ENCODE results near the gene ROBO2.

ROBO2 gene

DNA sequence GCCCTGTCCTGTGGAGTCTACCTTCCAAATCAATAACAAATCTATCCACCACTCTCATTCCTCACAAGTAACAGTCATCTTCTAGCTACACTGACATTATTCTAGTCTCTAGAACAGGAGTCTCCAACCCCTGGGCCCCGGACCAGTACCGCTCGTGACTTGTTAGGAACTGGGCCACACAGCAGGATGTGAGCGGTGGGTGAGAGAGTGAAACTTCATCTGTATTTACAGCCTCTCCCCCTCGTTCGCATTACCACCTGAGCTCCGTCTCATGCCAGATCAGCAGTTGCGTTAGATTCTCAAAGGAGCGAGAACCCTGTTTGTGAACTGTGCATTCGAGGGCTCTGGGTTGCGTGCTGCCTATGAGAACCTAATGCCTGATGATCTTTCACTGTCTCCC is 31.9 kb downstream of the ROBO2 start:
- H3K79me2 ChIP-seq (ENCODE audit: insufficient read depth, low read length) = no peaks in the 10 kb centered on the region
- no peaks in the 10 kb centered on the region for H3F3A ChIP-seq (ENCODE audit: insufficient read depth, low read length)
- no peaks in the 10 kb centered on the region for H3K27me3 ChIP-seq (ENCODE audit: insufficient read depth, low read length)
- no peaks in the 10 kb centered on the region for H3K9me3 ChIP-seq (ENCODE audit: low read length)
- H2AFZ ChIP-seq (ENCODE audit: low read length) = 0 out of 2 replicates have a peak overlapping the region, but pooled peaks have one; percentile 23
- H3K4me1 ChIP-seq (ENCODE audit: insufficient read depth, low read length, severe bottlenecking) = peaks cover 64% of the 10 kb centered on the region
- H3K27ac ChIP-seq (ENCODE audit: low read depth, low read length, poor library complexity, severe bottlenecking) = no peak overlapping the region
- H4K20me1 ChIP-seq (ENCODE audit: insufficient read depth, low read length) = no peaks in the 10 kb centered on the region
- peak overlapping the region; percentile 23; the same call in 1 of the 2 replicates for H3K4me2 ChIP-seq (ENCODE audit: low read length)
- no peaks in the 10 kb centered on the region for H3K36me3 ChIP-seq (ENCODE audit: insufficient read depth, low read length)
- H3K9ac ChIP-seq (ENCODE audit: low read length) = no peak overlapping the region
- TF ChIP-seq, protein P1, sequence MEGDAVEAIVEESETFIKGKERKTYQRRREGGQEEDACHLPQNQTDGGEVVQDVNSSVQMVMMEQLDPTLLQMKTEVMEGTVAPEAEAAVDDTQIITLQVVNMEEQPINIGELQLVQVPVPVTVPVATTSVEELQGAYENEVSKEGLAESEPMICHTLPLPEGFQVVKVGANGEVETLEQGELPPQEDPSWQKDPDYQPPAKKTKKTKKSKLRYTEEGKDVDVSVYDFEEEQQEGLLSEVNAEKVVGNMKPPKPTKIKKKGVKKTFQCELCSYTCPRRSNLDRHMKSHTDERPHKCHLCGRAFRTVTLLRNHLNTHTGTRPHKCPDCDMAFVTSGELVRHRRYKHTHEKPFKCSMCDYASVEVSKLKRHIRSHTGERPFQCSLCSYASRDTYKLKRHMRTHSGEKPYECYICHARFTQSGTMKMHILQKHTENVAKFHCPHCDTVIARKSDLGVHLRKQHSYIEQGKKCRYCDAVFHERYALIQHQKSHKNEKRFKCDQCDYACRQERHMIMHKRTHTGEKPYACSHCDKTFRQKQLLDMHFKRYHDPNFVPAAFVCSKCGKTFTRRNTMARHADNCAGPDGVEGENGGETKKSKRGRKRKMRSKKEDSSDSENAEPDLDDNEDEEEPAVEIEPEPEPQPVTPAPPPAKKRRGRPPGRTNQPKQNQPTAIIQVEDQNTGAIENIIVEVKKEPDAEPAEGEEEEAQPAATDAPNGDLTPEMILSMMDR (IDR thresholded peaks at IDR 0.05; ENCODE audit: low read length) = no peak
- no peak for TF ChIP-seq EZH2 (IDR thresholded peaks at IDR 0.05; ENCODE audit: borderline replicate concordance, low read length)
- H3K4me3 ChIP-seq (ENCODE audit: low read depth, low read length, poor library complexity, severe bottlenecking) = no peak overlapping the region
- H3K9me2 ChIP-seq (ENCODE audit: low read depth, low read length) = no peaks in the 10 kb centered on the region

DNA sequence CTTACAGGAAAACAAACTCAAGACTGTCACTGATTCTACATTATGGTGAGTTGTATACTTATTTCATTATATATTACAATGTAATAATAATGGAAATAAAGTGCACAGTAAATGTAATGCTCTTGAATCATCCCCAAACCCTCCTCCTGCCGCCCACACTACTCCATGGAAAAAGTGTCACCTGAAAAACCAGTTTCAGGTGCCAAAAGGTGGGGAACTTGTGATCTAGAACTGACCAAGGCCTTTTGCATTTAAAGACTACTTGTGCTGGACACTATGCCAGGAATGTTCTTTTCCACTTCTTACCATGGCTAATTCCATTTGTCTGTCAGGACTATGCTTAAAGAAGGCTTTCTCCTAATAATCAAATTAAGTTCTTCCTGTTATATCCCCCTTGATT is 32.3 kb downstream of the ROBO2 start:
- Histone ChIP-seq H3K9me3 (ENCODE audit: low read length) (no peaks in the 10 kb centered on the region), H3K36me3 (ENCODE audit: insufficient read depth, low read length) (no peaks in the 10 kb centered on the region), H3K27me3 (ENCODE audit: insufficient read depth, low read length) (no peaks in the 10 kb centered on the region), H2AFZ (ENCODE audit: low read length) (0 out of 2 replicates have a peak overlapping the region, but pooled peaks have one; percentile 23), H3K79me2 (ENCODE audit: insufficient read depth, low read length) (no peaks in the 10 kb centered on the region), H3F3A (ENCODE audit: insufficient read depth, low read length) (no peaks in the 10 kb centered on the region), H4K20me1 (ENCODE audit: insufficient read depth, low read length) (no peaks in the 10 kb centered on the region), H3K4me2 (ENCODE audit: low read length) (no peak overlapping the region), H3K9me2 (ENCODE audit: low read depth, low read length) (no peaks in the 10 kb centered on the region), H3K9ac (ENCODE audit: low read length) (no peak overlapping the region), H3K4me3 (ENCODE audit: low read depth, low read length, poor library complexity, severe bottlenecking) (no peak overlapping the region), H3K27ac (ENCODE audit: low read depth, low read length, poor library complexity, severe bottlenecking) (no peak overlapping the region), H3K4me1 (ENCODE audit: insufficient read depth, low read length, severe bottlenecking) (peaks cover 60% of the 10 kb centered on the region)
- TF ChIP-seq, protein P1 (IDR thresholded peaks at IDR 0.05; ENCODE audit: low read length) = no peak

DNA sequence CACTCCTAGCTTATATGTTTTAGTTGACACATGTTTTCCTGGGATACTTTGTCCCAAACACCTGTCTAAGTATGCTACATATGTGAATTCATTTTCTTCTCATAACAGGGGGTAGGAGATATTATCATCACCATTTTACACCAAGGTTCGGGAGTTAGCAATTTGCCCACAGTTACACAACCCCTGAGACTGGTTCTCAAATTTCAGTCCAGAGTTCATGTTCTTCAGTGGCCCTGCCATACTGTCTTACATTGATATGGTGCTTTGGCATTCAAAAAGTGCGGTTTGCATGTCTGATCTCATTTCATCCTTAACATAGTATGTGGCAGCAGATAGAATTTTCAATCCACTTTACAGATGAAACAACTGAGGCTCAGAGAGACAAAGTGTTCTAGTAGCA is 38.4 kb downstream of the ROBO2 start:
- Histone ChIP-seq H3K9ac (ENCODE audit: low read length) (no peak overlapping the region), H2AFZ (ENCODE audit: low read length) (peak overlapping the region; percentile 59; the same call in 1 of the 2 replicates), H3K79me2 (ENCODE audit: insufficient read depth, low read length) (no peaks in the 10 kb centered on the region), H3K4me2 (ENCODE audit: low read length) (no peak overlapping the region), H3K27ac (ENCODE audit: low read depth, low read length, poor library complexity, severe bottlenecking) (no peak overlapping the region), H3K9me3 (ENCODE audit: low read length) (no peaks in the 10 kb centered on the region), H3K4me1 (ENCODE audit: insufficient read depth, low read length, severe bottlenecking) (peaks cover 51% of the 10 kb centered on the region), H3K4me3 (ENCODE audit: low read depth, low read length, poor library complexity, severe bottlenecking) (no peak overlapping the region), H3K36me3 (ENCODE audit: insufficient read depth, low read length) (no peaks in the 10 kb centered on the region), H3K9me2 (ENCODE audit: low read depth, low read length) (no peaks in the 10 kb centered on the region), H4K20me1 (ENCODE audit: insufficient read depth, low read length) (no peaks in the 10 kb centered on the region), H3K27me3 (ENCODE audit: insufficient read depth, low read length) (no peaks in the 10 kb centered on the region), H3F3A (ENCODE audit: insufficient read depth, low read length) (no peaks in the 10 kb centered on the region)
- TF ChIP-seq EZH2 (IDR thresholded peaks at IDR 0.05; ENCODE audit: borderline replicate concordance, low read length) = no peak
- TF ChIP-seq, protein P1 (IDR thresholded peaks at IDR 0.05; ENCODE audit: low read length) = no peak
